Transverse colon (tissue), 4 donors: Measurements from ENCODE around the gene FYB1.

Source experiments
- EP300 ChIP-seq: sonication (generic); formaldehyde crosslinking; IDR thresholded peaks from one replicate; pipeline ENCODE4 v1.6.1; 2017; ENCODE audit warnings: antibody characterized with exemption, low read depth
- POLR2A ChIP-seq: fragments of 450-650 bp; IDR thresholded peaks from one replicate; pipeline ENCODE4 v1.6.1; 2016; ENCODE audit warnings: antibody characterized with exemption, mild to moderate bottlenecking, moderate library complexity
- POLR2AphosphoS5 ChIP-seq, 3 donors: sonication (generic); formaldehyde crosslinking; IDR thresholded peaks; one replicate each; pipeline ENCODE4 v1.6.1; 2016; ENCODE audit warnings: antibody characterized with exemption in 3 of 3
- TF ChIP-seq, protein P1 (sequence below), 5 experiments: fragments of 200-600 bp in 3 of 5; fragments of 450-650 bp in 2 of 5; sonication (generic) in 3 of 5; IDR thresholded peaks; 1 replicate in 2 of 5; 2 replicates in 3 of 5; pipeline ENCODE4 v1.5.1; 2016 to 2017; ENCODE audit warnings: antibody characterized with exemption in 5 of 5, inconsistent platforms in 3 of 5, mild to moderate bottlenecking in 2 of 5, moderate library complexity in 1 of 5

- TF ChIP-seq, protein P1, sequence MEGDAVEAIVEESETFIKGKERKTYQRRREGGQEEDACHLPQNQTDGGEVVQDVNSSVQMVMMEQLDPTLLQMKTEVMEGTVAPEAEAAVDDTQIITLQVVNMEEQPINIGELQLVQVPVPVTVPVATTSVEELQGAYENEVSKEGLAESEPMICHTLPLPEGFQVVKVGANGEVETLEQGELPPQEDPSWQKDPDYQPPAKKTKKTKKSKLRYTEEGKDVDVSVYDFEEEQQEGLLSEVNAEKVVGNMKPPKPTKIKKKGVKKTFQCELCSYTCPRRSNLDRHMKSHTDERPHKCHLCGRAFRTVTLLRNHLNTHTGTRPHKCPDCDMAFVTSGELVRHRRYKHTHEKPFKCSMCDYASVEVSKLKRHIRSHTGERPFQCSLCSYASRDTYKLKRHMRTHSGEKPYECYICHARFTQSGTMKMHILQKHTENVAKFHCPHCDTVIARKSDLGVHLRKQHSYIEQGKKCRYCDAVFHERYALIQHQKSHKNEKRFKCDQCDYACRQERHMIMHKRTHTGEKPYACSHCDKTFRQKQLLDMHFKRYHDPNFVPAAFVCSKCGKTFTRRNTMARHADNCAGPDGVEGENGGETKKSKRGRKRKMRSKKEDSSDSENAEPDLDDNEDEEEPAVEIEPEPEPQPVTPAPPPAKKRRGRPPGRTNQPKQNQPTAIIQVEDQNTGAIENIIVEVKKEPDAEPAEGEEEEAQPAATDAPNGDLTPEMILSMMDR (IDR thresholded peaks at IDR 0.05): no peak
- TF ChIP-seq POLR2A (no peak), POLR2AphosphoS5 (IDR thresholded peaks at IDR 0.05) (no peak), EP300 (no peak)
Observed at GRCh38 chr5:39254671-39255070, 35.3 kb upstream of the FYB1 start.
